ENCODE data around the gene CHI3L1.

DNA sequence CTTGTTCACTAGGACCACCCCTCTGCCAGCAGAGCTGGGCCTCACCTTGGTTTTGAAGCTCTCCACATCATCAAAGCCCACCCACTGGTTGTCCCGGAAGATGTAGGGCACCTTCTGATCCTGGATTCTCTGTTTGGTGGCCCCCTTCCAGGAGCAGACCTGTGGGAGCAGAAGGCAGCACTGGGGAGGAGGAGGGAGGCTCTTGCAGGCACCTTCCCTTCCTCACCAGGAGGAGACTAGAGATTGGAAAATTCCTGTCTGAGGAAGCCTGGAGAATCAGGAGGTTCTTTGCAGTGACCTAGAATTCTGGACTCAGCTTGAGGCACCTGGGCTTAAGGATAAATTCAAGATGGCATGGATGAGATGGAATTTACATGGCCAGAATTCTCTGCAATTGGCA lies 32.7 kb upstream of the CHI3L1 start:
- TF ChIP-seq, protein P1, sequence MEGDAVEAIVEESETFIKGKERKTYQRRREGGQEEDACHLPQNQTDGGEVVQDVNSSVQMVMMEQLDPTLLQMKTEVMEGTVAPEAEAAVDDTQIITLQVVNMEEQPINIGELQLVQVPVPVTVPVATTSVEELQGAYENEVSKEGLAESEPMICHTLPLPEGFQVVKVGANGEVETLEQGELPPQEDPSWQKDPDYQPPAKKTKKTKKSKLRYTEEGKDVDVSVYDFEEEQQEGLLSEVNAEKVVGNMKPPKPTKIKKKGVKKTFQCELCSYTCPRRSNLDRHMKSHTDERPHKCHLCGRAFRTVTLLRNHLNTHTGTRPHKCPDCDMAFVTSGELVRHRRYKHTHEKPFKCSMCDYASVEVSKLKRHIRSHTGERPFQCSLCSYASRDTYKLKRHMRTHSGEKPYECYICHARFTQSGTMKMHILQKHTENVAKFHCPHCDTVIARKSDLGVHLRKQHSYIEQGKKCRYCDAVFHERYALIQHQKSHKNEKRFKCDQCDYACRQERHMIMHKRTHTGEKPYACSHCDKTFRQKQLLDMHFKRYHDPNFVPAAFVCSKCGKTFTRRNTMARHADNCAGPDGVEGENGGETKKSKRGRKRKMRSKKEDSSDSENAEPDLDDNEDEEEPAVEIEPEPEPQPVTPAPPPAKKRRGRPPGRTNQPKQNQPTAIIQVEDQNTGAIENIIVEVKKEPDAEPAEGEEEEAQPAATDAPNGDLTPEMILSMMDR (IDR thresholded peaks at IDR 0.05; ENCODE audit: low read depth, low read length) = no peak
- TF ChIP-seq EZH2phosphoT487 (IDR thresholded peaks at IDR 0.05; ENCODE audit: low read depth) = no peak

Data from OCI-LY3 (cell line).